Neutrophil (primary cell): ENCODE results near the gene UBAC2.

Source experiments
- H3K27ac ChIP-seq: fragments of 200-600 bp; sonication (generic); 2 replicates; pipeline ENCODE4 v1.5.1; 2016; ENCODE audit warnings: mild to moderate bottlenecking, moderate library complexity
- H3K27me3 ChIP-seq: fragments of 200-600 bp; sonication (generic); 2 replicates; pipeline ENCODE4 v1.6.0; 2016; ENCODE audit warnings: mild to moderate bottlenecking
- H3K36me3 ChIP-seq: fragments of 200-600 bp; sonication (generic); 2 replicates; pipeline ENCODE4 v1.5.1; 2017
- H3K4me1 ChIP-seq, 2 experiments: fragments of 200-600 bp in 1 of 2; sonication (generic) in 1 of 2; 1 replicate in 1 of 2; 2 replicates in 1 of 2; pipeline versions ENCODE4 v1.5.1 to v1.6.1; 2013 to 2016; ENCODE audit warnings: low read depth in 1 of 2, low read length in 1 of 2, mild to moderate bottlenecking in 1 of 2, moderate library complexity in 1 of 2; ENCODE audit not compliant: control insufficient read depth in 1 of 2, insufficient read depth in 1 of 2
- H3K4me3 ChIP-seq, 2 experiments: fragments of 200-600 bp in 1 of 2; sonication (generic) in 1 of 2; 1 replicate in 1 of 2; 2 replicates in 1 of 2; pipeline ENCODE4 v1.5.1; 2013 to 2016; ENCODE audit warnings: low read depth in 1 of 2, low read length in 1 of 2, mild to moderate bottlenecking in 1 of 2, moderate library complexity in 1 of 2
- H3K9me3 ChIP-seq: fragments of 200-600 bp; sonication (generic); 2 replicates; pipeline ENCODE4 v1.5.1; 2016
- TF ChIP-seq, protein P1 (sequence below): fragments of 200-600 bp; sonication (generic); IDR thresholded peaks from 2 replicates; pipeline ENCODE4 v1.5.1; 2016; ENCODE audit warnings: antibody characterized with exemption

UBAC2 gene

DNA sequence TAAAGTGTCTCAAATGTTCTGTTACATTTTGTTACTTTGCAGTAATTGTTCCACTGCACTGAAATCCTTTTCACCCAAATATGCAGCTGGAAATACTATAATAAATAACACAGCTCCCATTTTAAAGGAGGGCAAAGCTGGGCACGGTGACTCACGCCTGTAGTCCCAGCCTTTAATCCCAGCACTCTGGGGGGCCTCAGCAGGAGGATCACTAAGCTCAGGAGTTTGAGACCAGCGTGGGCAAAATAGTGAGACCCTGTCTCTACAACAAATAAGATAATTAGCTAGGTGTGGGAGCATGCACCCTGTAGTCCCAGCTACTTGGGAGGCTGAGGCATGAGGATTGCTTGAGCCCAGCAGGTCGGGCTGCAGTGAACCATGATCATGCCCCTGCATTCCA is 7.5 kb upstream of the UBAC2 start:
- Histone ChIP-seq H3K9me3 (no peaks in the 10 kb centered on the region), H3K27me3 (no peaks in the 10 kb centered on the region), H3K36me3 (no peaks in the 10 kb centered on the region), H3K4me3 (no peak overlapping the region), H3K27ac (no peak overlapping the region), H3K4me1 (peaks cover 0 to 10% of the 10 kb centered on the region in 2 experiments)
- TF ChIP-seq, protein P1, sequence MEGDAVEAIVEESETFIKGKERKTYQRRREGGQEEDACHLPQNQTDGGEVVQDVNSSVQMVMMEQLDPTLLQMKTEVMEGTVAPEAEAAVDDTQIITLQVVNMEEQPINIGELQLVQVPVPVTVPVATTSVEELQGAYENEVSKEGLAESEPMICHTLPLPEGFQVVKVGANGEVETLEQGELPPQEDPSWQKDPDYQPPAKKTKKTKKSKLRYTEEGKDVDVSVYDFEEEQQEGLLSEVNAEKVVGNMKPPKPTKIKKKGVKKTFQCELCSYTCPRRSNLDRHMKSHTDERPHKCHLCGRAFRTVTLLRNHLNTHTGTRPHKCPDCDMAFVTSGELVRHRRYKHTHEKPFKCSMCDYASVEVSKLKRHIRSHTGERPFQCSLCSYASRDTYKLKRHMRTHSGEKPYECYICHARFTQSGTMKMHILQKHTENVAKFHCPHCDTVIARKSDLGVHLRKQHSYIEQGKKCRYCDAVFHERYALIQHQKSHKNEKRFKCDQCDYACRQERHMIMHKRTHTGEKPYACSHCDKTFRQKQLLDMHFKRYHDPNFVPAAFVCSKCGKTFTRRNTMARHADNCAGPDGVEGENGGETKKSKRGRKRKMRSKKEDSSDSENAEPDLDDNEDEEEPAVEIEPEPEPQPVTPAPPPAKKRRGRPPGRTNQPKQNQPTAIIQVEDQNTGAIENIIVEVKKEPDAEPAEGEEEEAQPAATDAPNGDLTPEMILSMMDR: no peak

DNA sequence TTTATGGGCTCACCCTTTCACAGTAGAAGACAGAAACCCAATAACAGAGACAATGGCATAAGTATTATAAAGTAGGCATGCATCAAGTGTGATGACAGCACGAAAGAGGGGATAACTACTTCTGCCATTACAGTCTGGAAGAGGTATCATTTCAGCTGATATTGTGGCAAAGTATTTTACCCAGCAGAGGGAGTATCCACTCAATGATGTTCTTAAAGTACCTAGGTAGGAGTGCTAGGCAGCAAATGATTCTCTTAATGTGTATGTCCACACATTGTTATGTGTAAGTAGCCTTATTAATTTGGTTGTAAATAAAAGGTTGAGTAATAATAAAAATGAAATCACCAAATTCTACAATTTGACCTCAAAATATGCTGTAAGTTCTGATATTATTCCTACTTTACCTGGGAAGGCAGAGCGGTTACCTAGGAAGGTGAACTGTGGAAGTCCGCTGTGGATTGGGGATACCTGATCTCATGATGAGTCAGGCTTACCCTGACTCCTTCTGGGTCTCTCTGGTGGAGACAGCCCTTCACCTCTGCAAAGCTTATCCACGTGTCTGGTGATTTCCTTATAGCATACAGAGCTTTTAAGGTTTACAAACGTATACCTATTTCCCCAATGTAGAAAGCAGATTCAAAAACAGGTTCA is 4.1 kb upstream of the UBAC2 start:
- Histone ChIP-seq H3K36me3 (no peaks in the 10 kb centered on the region), H3K4me3 (no peak overlapping the region), H3K9me3 (no peaks in the 10 kb centered on the region), H3K27me3 (no peaks in the 10 kb centered on the region), H3K27ac (no peak overlapping the region), H3K4me1 (peaks cover 11 to 18% of the 10 kb centered on the region in 2 experiments)
- TF ChIP-seq, protein P1: no peak

DNA sequence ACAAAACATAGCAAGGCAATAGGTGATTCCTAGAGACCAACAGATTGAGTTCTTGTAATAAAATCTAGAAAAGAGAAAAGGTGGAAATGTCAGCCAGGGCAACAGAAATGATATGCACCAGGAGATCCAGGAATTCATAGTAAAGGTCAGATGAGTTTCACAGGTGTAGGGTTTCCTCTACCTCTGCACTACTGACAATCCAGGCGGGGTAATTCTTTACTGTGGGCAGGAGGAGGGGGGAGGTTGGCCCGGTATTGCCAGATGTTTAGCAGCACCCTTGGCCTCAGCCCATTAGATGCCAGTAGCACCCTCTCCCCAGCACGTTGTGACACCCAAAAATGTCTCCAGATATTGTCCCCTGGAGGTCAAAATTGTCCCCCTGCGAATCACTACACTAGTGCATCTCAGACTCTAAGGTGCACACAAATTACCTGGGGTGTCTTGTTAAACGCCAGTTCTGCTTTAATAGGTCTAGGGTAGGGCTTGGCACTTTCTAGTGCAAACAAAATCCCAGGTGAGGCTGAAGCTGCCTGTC is 3.5 kb upstream of the UBAC2 start:
- Histone ChIP-seq H3K4me1 (peaks cover 17 to 18% of the 10 kb centered on the region in 2 experiments), H3K27me3 (no peaks in the 10 kb centered on the region), H3K27ac (no peak overlapping the region), H3K4me3 (no peak overlapping the region), H3K9me3 (no peaks in the 10 kb centered on the region), H3K36me3 (no peaks in the 10 kb centered on the region)
- TF ChIP-seq, protein P1: no peak

DNA sequence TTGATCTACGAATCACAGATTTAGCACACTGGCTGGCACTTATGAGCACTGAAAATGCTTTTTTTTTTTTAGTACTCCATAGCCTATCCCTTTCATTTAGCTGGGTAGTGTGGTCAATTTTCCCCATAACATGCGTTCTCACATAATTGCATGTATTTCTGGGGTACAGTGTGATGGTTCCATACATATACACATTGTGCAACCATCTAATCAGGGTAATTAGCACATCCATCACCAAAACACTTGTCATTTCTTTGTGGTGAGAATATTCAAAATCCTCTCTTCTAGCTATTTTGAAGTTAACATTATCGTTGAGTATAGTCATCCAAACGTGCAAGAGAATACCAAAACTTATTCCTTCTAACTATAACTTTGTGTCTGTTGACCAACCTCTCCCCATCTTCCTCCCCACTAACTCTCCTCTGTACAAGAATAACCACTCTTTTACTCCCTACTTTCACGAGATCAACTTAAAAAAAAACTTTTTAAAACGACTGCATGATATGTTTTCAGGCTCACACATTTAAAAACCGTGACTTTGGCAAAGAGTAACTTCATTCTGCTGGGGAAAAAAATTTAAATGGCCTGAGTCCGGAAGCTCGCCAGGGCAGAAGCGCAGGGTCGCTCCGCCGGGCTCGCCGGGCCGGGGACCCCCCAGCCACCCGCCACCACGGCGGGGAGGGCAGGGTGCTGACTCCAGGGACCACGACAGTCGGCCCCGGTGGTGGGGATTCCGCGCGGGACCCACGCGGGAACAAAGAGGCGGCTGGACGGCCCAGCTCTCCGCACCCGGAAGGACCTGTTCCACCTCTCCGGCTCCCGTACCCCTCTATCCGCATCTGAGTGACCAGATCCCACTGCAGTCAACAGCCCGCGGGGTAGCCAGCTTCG is 868 bp upstream of the UBAC2 start:
- Histone ChIP-seq H3K27ac (peak overlapping the region; percentile 92), H3K36me3 (no peaks in the 10 kb centered on the region), H3K9me3 (no peaks in the 10 kb centered on the region), H3K4me1 (peaks cover 21 to 32% of the 10 kb centered on the region in 2 experiments), H3K27me3 (no peaks in the 10 kb centered on the region), H3K4me3 (peak overlapping the region; percentile 83 to 85)
- TF ChIP-seq, protein P1: no peak

DNA sequence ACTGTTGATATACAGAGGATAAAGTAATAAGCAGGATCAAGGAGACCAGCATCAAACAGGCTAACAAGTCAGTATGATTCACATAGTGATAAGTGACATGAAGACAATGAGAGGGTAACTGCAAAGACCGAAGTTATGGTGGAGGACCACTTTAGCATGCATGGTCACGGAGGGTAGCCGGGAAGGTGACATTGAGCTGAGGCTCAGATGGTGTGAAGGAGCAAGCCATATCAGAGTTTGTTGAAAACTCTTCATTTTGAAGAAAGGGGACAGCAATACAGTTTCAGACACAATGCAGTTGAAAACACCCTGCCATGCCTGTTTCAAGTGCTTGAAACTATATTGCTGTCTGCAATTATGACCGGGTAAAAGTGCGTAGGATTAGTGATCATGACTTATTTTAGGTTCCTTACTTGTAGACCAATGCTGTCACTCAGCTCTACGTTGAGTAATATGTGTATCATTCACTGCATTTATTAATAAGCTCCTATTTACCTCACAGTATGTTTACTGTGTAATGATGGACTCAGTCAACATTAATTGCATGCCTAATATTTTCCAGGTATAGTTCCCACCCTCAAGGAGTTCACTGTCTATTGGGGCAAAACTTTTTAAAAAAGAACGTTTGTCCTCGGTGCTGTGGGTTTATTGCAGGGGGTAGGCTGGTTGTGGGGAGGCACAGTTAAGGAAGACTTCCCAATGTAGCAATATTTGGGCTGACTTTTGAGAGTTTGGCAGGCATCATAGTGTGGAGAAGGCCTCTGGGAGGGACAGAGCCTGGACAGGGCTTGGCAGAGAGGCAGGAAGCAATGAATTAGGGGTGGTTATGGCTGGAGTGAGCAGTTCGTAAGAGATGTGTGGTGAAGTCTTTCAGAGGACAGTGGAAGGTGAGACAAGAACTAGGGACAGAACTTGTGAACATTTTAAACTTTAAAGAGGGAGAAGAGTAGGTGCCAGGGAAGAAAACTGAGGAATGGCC is 3.2 kb downstream of the UBAC2 start:
- TF ChIP-seq, protein P1: no peak
- Histone ChIP-seq H3K9me3 (no peaks in the 10 kb centered on the region), H3K27me3 (no peaks in the 10 kb centered on the region), H3K4me3 (no peak overlapping the region), H3K27ac (no peak overlapping the region), H3K4me1 (peaks cover 21 to 32% of the 10 kb centered on the region in 2 experiments), H3K36me3 (peaks cover 10% of the 10 kb centered on the region)
